SK-N-MC (cell line): ENCODE data around the gene SLX1A.

Experiments
- EZH2 ChIP-seq: fragments of 200-600 bp; sonication (generic); IDR thresholded peaks from one replicate; pipeline ENCODE4 v1.6.1; 2017; ENCODE audit warnings: antibody characterized with exemption
- POLR2AphosphoS5 ChIP-seq: IDR thresholded peaks from 2 replicates; pipeline ENCODE4 v1.6.1; 2012; ENCODE audit warnings: mild to moderate bottlenecking, low read depth, low read length, borderline replicate concordance

GRCh38 chr16:30173054-30173453 is 20.6 kb upstream of the SLX1A start:
- TF ChIP-seq POLR2AphosphoS5 = no peak
- TF ChIP-seq EZH2 = no peak
